GM12878 (cell line): Measurements from ENCODE around the gene CALHM1.

ENCODE experiments used
- CHD1 ChIP-seq: IDR thresholded peaks from 2 replicates; pipeline ENCODE4 v1.6.1; 2012; ENCODE audit warnings: low read depth, low read length, improper control_type of control experiment
- MYC ChIP-seq: IDR thresholded peaks from 2 replicates; pipeline ENCODE4 v1.6.1; 2011; ENCODE audit warnings: mild to moderate bottlenecking, low read length, moderate library complexity, inconsistent platforms; ENCODE audit not compliant: insufficient read depth, insufficient replicate concordance, insufficient read length, severe bottlenecking
- ZNF274 ChIP-seq: IDR thresholded peaks from one replicate; pipeline ENCODE4 v1.8.0; 2011; ENCODE audit not compliant: insufficient read length, insufficient read depth

GRCh38 chr10:103492655-103493261, 34.1 kb upstream of the CALHM1 start:
- no peak for TF ChIP-seq CHD1
- no peak for TF ChIP-seq MYC
- no peak for TF ChIP-seq ZNF274
